ENCODE results near the gene TUBD1. TPM values are rescaled to one million over a fixed set of nuclear protein-coding genes. Genes with fewer than 3 reads are reported as not detected.
"Not testable (repeated sequence)": the region's sequence is repeated elsewhere in the genome, so short reads cannot be mapped to it uniquely, and the experiment has no call there.

Gene TUBD1
- total RNA-seq, 1 experiment from 2014 or later, result 7.3 TPM

GRCh38 chr17:59828819-59829216, 63.9 kb downstream of the TUBD1 start:
- Histone ChIP-seq H3K4me1 (ENCODE audit: low read length) (peaks cover 84% of the 10 kb centered on the region), H3K4me3 (ENCODE audit: low read length) (peak overlapping the region; percentile 55), H3K9ac (ENCODE audit: low read length) (peak overlapping the region; percentile 28), H3K4me2 (ENCODE audit: low read depth, low read length, poor library complexity, severe bottlenecking) (peak overlapping the region; percentile 71), H3K27ac (ENCODE audit: low read length) (peak overlapping the region; percentile 81)
- H3K9me3 ChIP-seq (ENCODE audit: low read length); H4K20me1 ChIP-seq (ENCODE audit: insufficient read depth, low read depth, low read length); H3K79me2 ChIP-seq (ENCODE audit: low read length); H3K36me3 ChIP-seq (ENCODE audit: insufficient read depth, low read length); H3K9me2 ChIP-seq (replicated peaks; ENCODE audit: insufficient read depth, low read length); H2AFZ ChIP-seq (ENCODE audit: low read length); H3K27me3 ChIP-seq (ENCODE audit: low read length): not testable (repeated sequence)
- peak; percentile 60 for DNase-seq

- H3K4me2 ChIP-seq (ENCODE audit: low read depth, low read length, poor library complexity, severe bottlenecking), result peak overlapping the region; percentile 71
- peak overlapping the region; percentile 28 for H3K9ac ChIP-seq (ENCODE audit: low read length)
- peak overlapping the region; percentile 55; the same call in 1 of the 2 replicates for H3K4me3 ChIP-seq (ENCODE audit: low read length)
- H2AFZ ChIP-seq (ENCODE audit: low read length), result no peak overlapping the region
- peak overlapping the region; percentile 81 for H3K27ac ChIP-seq (ENCODE audit: low read length)
- H4K20me1 ChIP-seq (ENCODE audit: insufficient read depth, low read depth, low read length), result no peaks in the 10 kb centered on the region
- no peaks in the 10 kb centered on the region for H3K36me3 ChIP-seq (ENCODE audit: insufficient read depth, low read length)
- no peak for DNase-seq
- H3K79me2 ChIP-seq (ENCODE audit: low read length), result no peaks in the 10 kb centered on the region
- no peaks in the 10 kb centered on the region for H3K27me3 ChIP-seq (ENCODE audit: low read length)
- peaks cover 80% of the 10 kb centered on the region for H3K4me1 ChIP-seq (ENCODE audit: low read length)
- no peaks in the 10 kb centered on the region for H3K9me3 ChIP-seq (ENCODE audit: low read length)
- no peaks in the 10 kb centered on the region for H3K9me2 ChIP-seq (replicated peaks; ENCODE audit: insufficient read depth, low read length)
Measured at GRCh38 chr17:59828478-59828760, 64.3 kb downstream of the TUBD1 start.

- Histone ChIP-seq H3K9ac (ENCODE audit: low read length) (peak overlapping the region; percentile 28), H3K9me3 (ENCODE audit: low read length) (no peaks in the 10 kb centered on the region), H3K79me2 (ENCODE audit: low read length) (no peaks in the 10 kb centered on the region), H3K27ac (ENCODE audit: low read length) (peak overlapping the region; percentile 81), H2AFZ (ENCODE audit: low read length) (no peak overlapping the region), H4K20me1 (ENCODE audit: insufficient read depth, low read depth, low read length) (no peaks in the 10 kb centered on the region), H3K4me1 (ENCODE audit: low read length) (peaks cover 75% of the 10 kb centered on the region), H3K27me3 (ENCODE audit: low read length) (no peaks in the 10 kb centered on the region), H3K4me3 (ENCODE audit: low read length) (no peak overlapping the region), H3K4me2 (ENCODE audit: low read depth, low read length, poor library complexity, severe bottlenecking) (peak overlapping the region; percentile 71), H3K9me2 (replicated peaks; ENCODE audit: insufficient read depth, low read length) (no peaks in the 10 kb centered on the region), H3K36me3 (ENCODE audit: insufficient read depth, low read length) (no peaks in the 10 kb centered on the region)
- no peak for DNase-seq
Measured at GRCh38 chr17:59827721-59828477, 64.8 kb downstream of the TUBD1 start.

- Histone ChIP-seq H3K4me3 (ENCODE audit: low read length) (no peak overlapping the region), H4K20me1 (ENCODE audit: insufficient read depth, low read depth, low read length) (no peaks in the 10 kb centered on the region), H3K4me1 (ENCODE audit: low read length) (peaks cover 64% of the 10 kb centered on the region), H3K4me2 (ENCODE audit: low read depth, low read length, poor library complexity, severe bottlenecking) (no peak overlapping the region), H2AFZ (ENCODE audit: low read length) (no peak overlapping the region), H3K79me2 (ENCODE audit: low read length) (no peaks in the 10 kb centered on the region), H3K27me3 (ENCODE audit: low read length) (no peaks in the 10 kb centered on the region), H3K9me2 (replicated peaks; ENCODE audit: insufficient read depth, low read length) (no peaks in the 10 kb centered on the region), H3K9ac (ENCODE audit: low read length) (no peak overlapping the region), H3K9me3 (ENCODE audit: low read length) (no peaks in the 10 kb centered on the region), H3K27ac (ENCODE audit: low read length) (no peak overlapping the region), H3K36me3 (ENCODE audit: insufficient read depth, low read length) (no peaks in the 10 kb centered on the region)
- no peak for DNase-seq
Measured at GRCh38 chr17:59826706-59827453, 65.9 kb downstream of the TUBD1 start.

GRCh38 chr17:59825533-59826322, 67.0 kb downstream of the TUBD1 start:
- H3K27ac ChIP-seq (ENCODE audit: low read length), result no peak overlapping the region
- H3K4me1 ChIP-seq (ENCODE audit: low read length), result peaks cover 53% of the 10 kb centered on the region
- H3K79me2 ChIP-seq (ENCODE audit: low read length), result no peaks in the 10 kb centered on the region
- no peak overlapping the region for H2AFZ ChIP-seq (ENCODE audit: low read length)
- H4K20me1 ChIP-seq (ENCODE audit: insufficient read depth, low read depth, low read length), result no peaks in the 10 kb centered on the region
- no peak overlapping the region for H3K4me2 ChIP-seq (ENCODE audit: low read depth, low read length, poor library complexity, severe bottlenecking)
- no peak overlapping the region for H3K9ac ChIP-seq (ENCODE audit: low read length)
- H3K36me3 ChIP-seq (ENCODE audit: insufficient read depth, low read length), result no peaks in the 10 kb centered on the region
- no peaks in the 10 kb centered on the region for H3K9me2 ChIP-seq (replicated peaks; ENCODE audit: insufficient read depth, low read length)
- no peak overlapping the region for H3K4me3 ChIP-seq (ENCODE audit: low read length)
- no peaks in the 10 kb centered on the region for H3K9me3 ChIP-seq (ENCODE audit: low read length)
- H3K27me3 ChIP-seq (ENCODE audit: low read length), result no peaks in the 10 kb centered on the region
- DNase-seq, result no peak

- Histone ChIP-seq H4K20me1 (ENCODE audit: insufficient read depth, low read depth, low read length) (no peaks in the 10 kb centered on the region), H3K36me3 (ENCODE audit: insufficient read depth, low read length) (peaks cover 7% of the 10 kb centered on the region; the same call in 1 of the 2 replicates), H3K27me3 (ENCODE audit: low read length) (no peaks in the 10 kb centered on the region), H3K79me2 (ENCODE audit: low read length) (no peaks in the 10 kb centered on the region), H2AFZ (ENCODE audit: low read length) (no peak overlapping the region), H3K9me3 (ENCODE audit: low read length) (no peaks in the 10 kb centered on the region), H3K4me1 (ENCODE audit: low read length) (peaks cover 6% of the 10 kb centered on the region; the same call in 1 of the 2 replicates), H3K4me3 (ENCODE audit: low read length) (no peak overlapping the region), H3K9me2 (replicated peaks; ENCODE audit: insufficient read depth, low read length) (no peaks in the 10 kb centered on the region), H3K4me2 (ENCODE audit: low read depth, low read length, poor library complexity, severe bottlenecking) (no peak overlapping the region), H3K27ac (ENCODE audit: low read length) (no peak overlapping the region), H3K9ac (ENCODE audit: low read length) (no peak overlapping the region)
- no peak for DNase-seq
Measured at GRCh38 chr17:59815965-59816364, 76.8 kb downstream of the TUBD1 start.

- no peak overlapping the region for H3K4me2 ChIP-seq (ENCODE audit: low read depth, low read length, poor library complexity, severe bottlenecking)
- no peak overlapping the region for H3K9ac ChIP-seq (ENCODE audit: low read length)
- no peak overlapping the region for H3K27ac ChIP-seq (ENCODE audit: low read length)
- H3K27me3 ChIP-seq (ENCODE audit: low read length), result no peaks in the 10 kb centered on the region
- H4K20me1 ChIP-seq (ENCODE audit: insufficient read depth, low read depth, low read length), result no peaks in the 10 kb centered on the region
- H3K9me3 ChIP-seq (ENCODE audit: low read length), result no peaks in the 10 kb centered on the region
- no peaks in the 10 kb centered on the region for H3K79me2 ChIP-seq (ENCODE audit: low read length)
- peaks cover 6% of the 10 kb centered on the region; the same call in 1 of the 2 replicates for H3K4me1 ChIP-seq (ENCODE audit: low read length)
- H2AFZ ChIP-seq (ENCODE audit: low read length), result no peak overlapping the region
- DNase-seq, result peak; percentile 33
- no peaks in the 10 kb centered on the region for H3K9me2 ChIP-seq (replicated peaks; ENCODE audit: insufficient read depth, low read length)
- H3K36me3 ChIP-seq (ENCODE audit: insufficient read depth, low read length), result peaks cover 7% of the 10 kb centered on the region; the same call in 1 of the 2 replicates
- no peak overlapping the region for H3K4me3 ChIP-seq (ENCODE audit: low read length)
Measured at GRCh38 chr17:59814685-59815084, 78.1 kb downstream of the TUBD1 start.

GRCh38 chr17:59814276-59814675, 78.5 kb downstream of the TUBD1 start:
- Histone ChIP-seq H3K27me3 (ENCODE audit: low read length) (no peaks in the 10 kb centered on the region), H2AFZ (ENCODE audit: low read length) (no peak overlapping the region), H3K9me3 (ENCODE audit: low read length) (no peaks in the 10 kb centered on the region), H4K20me1 (ENCODE audit: insufficient read depth, low read depth, low read length) (no peaks in the 10 kb centered on the region), H3K27ac (ENCODE audit: low read length) (no peak overlapping the region), H3K9me2 (replicated peaks; ENCODE audit: insufficient read depth, low read length) (no peaks in the 10 kb centered on the region), H3K4me2 (ENCODE audit: low read depth, low read length, poor library complexity, severe bottlenecking) (no peak overlapping the region), H3K36me3 (ENCODE audit: insufficient read depth, low read length) (peaks cover 7% of the 10 kb centered on the region; the same call in 1 of the 2 replicates), H3K9ac (ENCODE audit: low read length) (no peak overlapping the region), H3K79me2 (ENCODE audit: low read length) (no peaks in the 10 kb centered on the region), H3K4me1 (ENCODE audit: low read length) (peaks cover 6% of the 10 kb centered on the region; the same call in 1 of the 2 replicates), H3K4me3 (ENCODE audit: low read length) (no peak overlapping the region)
- DNase-seq, result peak; percentile 34

All from Karpas-422 (cell line).